HepG2 (cell line): Measurements from ENCODE around the gene ZNF282. TPM values are rescaled to one million over a fixed set of nuclear protein-coding genes. Genes with fewer than 3 reads are reported as not detected.

ENCODE experiments used
- CEBPZ ChIP-seq: IDR thresholded peaks from 2 replicates; pipeline ENCODE4 v1.6.1; 2012; ENCODE audit warnings: low read length, improper control_type of control experiment
- CENPT ChIP-seq: sonication (generic); formaldehyde crosslinking; IDR thresholded peaks from 2 replicates; pipeline ENCODE4 v1.8.0; 2022; ENCODE audit warnings: low read depth, mild to moderate bottlenecking, moderate library complexity, missing genetic modification reagents
- POGZ ChIP-seq: sonication (generic); formaldehyde crosslinking; IDR thresholded peaks from 2 replicates; pipeline ENCODE4 v1.4.0; 2020; ENCODE audit warnings: mild to moderate bottlenecking, missing genetic modification reagents
- RXRA ChIP-seq: sonication (generic); formaldehyde crosslinking; IDR thresholded peaks from 2 replicates; pipeline ENCODE4 v1.5.1; 2020; ENCODE audit warnings: missing genetic modification reagents
- SOX6 ChIP-seq, 2 experiments: fragments of 450-650 bp in 1 of 2; sonication (generic) in 1 of 2; formaldehyde crosslinking in 1 of 2; IDR thresholded peaks; 2 replicates each; pipeline versions ENCODE4 v1.4.0 to v1.6.1; 2017 to 2020; ENCODE audit warnings: antibody characterized with exemption in 1 of 2, mild to moderate bottlenecking in 1 of 2, missing genetic modification reagents in 1 of 2
- ZFP91 ChIP-seq: sonication (generic); formaldehyde crosslinking; IDR thresholded peaks from 2 replicates; pipeline ENCODE4 v1.9.0; 2022; ENCODE audit warnings: missing genetic modification reagents, mild to moderate bottlenecking, borderline replicate concordance
- ZNF264 ChIP-seq: sonication (generic); formaldehyde crosslinking; IDR thresholded peaks from 2 replicates; pipeline ENCODE4 v1.4.0; 2020; ENCODE audit warnings: missing genetic modification reagents
- ZNF33A ChIP-seq: sonication (generic); formaldehyde crosslinking; IDR thresholded peaks from 2 replicates; pipeline ENCODE4 v1.5.1; 2020; ENCODE audit warnings: missing genetic modification reagents, mild to moderate bottlenecking, moderate library complexity, borderline replicate concordance
- ZNF407 ChIP-seq: sonication (generic); formaldehyde crosslinking; IDR thresholded peaks from one replicate; pipeline ENCODE4 v1.5.1; 2020; ENCODE audit warnings: mild to moderate bottlenecking, missing genetic modification reagents; ENCODE audit errors: not compliant biosample characterization
- ZNF441 ChIP-seq: sonication (generic); formaldehyde crosslinking; IDR thresholded peaks from 2 replicates; pipeline ENCODE4 v1.7.0; 2021; ENCODE audit warnings: missing genetic modification reagents, borderline replicate concordance
- ZNF768 ChIP-seq: sonication (generic); formaldehyde crosslinking; IDR thresholded peaks from 2 replicates; pipeline ENCODE4 v1.4.0; 2020; ENCODE audit warnings: missing genetic modification reagents
- ZNF776 ChIP-seq: sonication (generic); formaldehyde crosslinking; IDR thresholded peaks from 2 replicates; pipeline ENCODE4 v1.4.0; 2020; ENCODE audit warnings: mild to moderate bottlenecking, missing genetic modification reagents
- ZNF781 ChIP-seq: sonication (generic); formaldehyde crosslinking; IDR thresholded peaks from 2 replicates; pipeline ENCODE4 v1.5.1; 2020; ENCODE audit warnings: borderline replicate concordance, mild to moderate bottlenecking, missing genetic modification reagents; ENCODE audit errors: not compliant biosample characterization
- ZSCAN29 ChIP-seq: sonication (generic); formaldehyde crosslinking; conservative IDR thresholded peaks from 2 replicates; pipeline ENCODE4 v1.4.0; 2020; ENCODE audit warnings: mild to moderate bottlenecking, missing genetic modification reagents
- polyA plus RNA-seq, 8 experiments: library from polyadenylated mRNA; depleted of rRNA in 3 of 8; stranded (reverse) in 7 of 8; unstranded in 1 of 8; fragments of >200 nt; fragmentation: Illumina TruSeq in 4 of 8; extraction: Trizol in 4 of 8; gene quantifications; 2 replicates each; pipeline versions ENCODE4 v1.2.1 to v1.2.3, GENCODE V29; 2011 to 2016; ENCODE audit warnings: low read depth in 4 of 8, missing spikeins in 1 of 8, mixed read lengths in 1 of 8; ENCODE audit not compliant: insufficient read depth in 1 of 8
- total RNA-seq, 5 experiments: library from RNA; depleted of rRNA; stranded (reverse); fragments of >200 nt; fragmentation: Illumina TruSeq; extraction: Trizol; gene quantifications; 2 replicates each; pipeline ENCODE4 v1.2.3, GENCODE V29; 2016; ENCODE audit warnings: low read depth in 1 of 5

ZNF282 gene
- total and polyA plus RNA-seq, 2 of the 13 experiments (the other 11 are each of a cell fraction or from before 2014, with no cell fraction given), result 9.1 to 20.9 TPM

GRCh38 chr7:149147752-149148653 is 47.3 kb upstream of the ZNF282 start (continued):
- 0 out of 2 replicates have a peak, but pooled peaks have one; percentile 61 for TF ChIP-seq ZNF441
- TF ChIP-seq RXRA (CRISPR knock-in tag), result peak; percentile 18; the same call in 1 of the 2 replicates
- TF ChIP-seq ZNF407 (CRISPR knock-in tag), result no peak
- peak; percentile 61; the same call in 1 of the 2 replicates for TF ChIP-seq ZFP91 (CRISPR knock-in tag)
- no peak for TF ChIP-seq POGZ
- peak; percentile 31 for TF ChIP-seq ZNF781
- TF ChIP-seq CENPT, result no peak; the same call in 1 of the 2 replicates
- TF ChIP-seq ZNF264 (CRISPR knock-in tag), result no peak
- no peak for TF ChIP-seq CEBPZ
- no peak for TF ChIP-seq ZNF776 (CRISPR knock-in tag)
- no peak for TF ChIP-seq ZSCAN29 (CRISPR knock-in tag)
- peak; percentile 15; the same call in 1 of the 2 replicates for TF ChIP-seq ZNF768 (CRISPR knock-in tag)
- no peak for TF ChIP-seq SOX6 (IDR thresholded peaks at IDR 0.05)
- peak; percentile 14; the same call in 1 of the 2 replicates for TF ChIP-seq SOX6 (CRISPR knock-in tag; IDR thresholded peaks at IDR 0.05)
- no peak for TF ChIP-seq ZNF33A (CRISPR knock-in tag)
